Body of pancreas (tissue), 4 donors: Measurements from ENCODE around the gene PLOD2. TPM values are rescaled to one million over a fixed set of nuclear protein-coding genes. Genes with fewer than 3 reads are reported as not detected.
A peak's percentile ranks its signal among the peaks of the same experiment; 100 is the strongest.

Experiments
- ATAC-seq: fragments of 150-250 bp; one replicate; pipeline ENCODE4 v1.9.1; 2016
- DNase-seq, 4 donors: peaks; one replicate each; pipeline ENCODE4 v3.0.0-alpha.2; 2019
- H3K27ac ChIP-seq, 4 donors: fragments of 200-600 bp; sonication (generic); 1 replicate in 3 of 4; 2 replicates in 1 of 4; pipeline versions ENCODE4 v1.5.1 to v1.6.1; 2016 to 2019; ENCODE audit warnings: mild to moderate bottlenecking in 1 of 4, mixed read lengths in 1 of 4, moderate library complexity in 1 of 4
- H3K27me3 ChIP-seq, 2 donors: fragments of 200-600 bp; sonication (generic); one replicate each; pipeline ENCODE4 v1.6.0; 2016; ENCODE audit warnings: mild to moderate bottlenecking in 1 of 2
- H3K36me3 ChIP-seq, 2 donors: fragments of 200-600 bp; sonication (generic); replicated peaks in 1 of 2; 2 replicates each; pipeline ENCODE4 v1.5.1; 2016; ENCODE audit warnings: low read depth in 2 of 2; ENCODE audit not compliant: insufficient read depth in 1 of 2
- H3K4me1 ChIP-seq: fragments of 200-600 bp; sonication (generic); one replicate; pipeline ENCODE4 v1.6.0; 2016
- H3K4me3 ChIP-seq, 2 donors: fragments of 200-600 bp; sonication (generic); 1 replicate in 1 of 2; 2 replicates in 1 of 2; pipeline ENCODE4 v1.5.1; 2016 to 2019
- H3K9me3 ChIP-seq, 3 donors: fragments of 200-600 bp; sonication (generic); 1 replicate in 2 of 3; 2 replicates in 1 of 3; pipeline ENCODE4 v1.5.1; 2016
- CTCF ChIP-seq, 7 experiments: fragments of 450-650 bp in 4 of 7; fragments of 200-600 bp in 3 of 7; sonication (generic) in 3 of 7; IDR thresholded peaks; one replicate each; pipeline ENCODE4 v1.5.1; 2016 to 2019; ENCODE audit warnings: antibody characterized with exemption in 7 of 7
- POLR2A ChIP-seq, 3 donors: fragments of 450-650 bp; IDR thresholded peaks; one replicate each; pipeline ENCODE4 v1.6.1; 2016; ENCODE audit warnings: antibody characterized with exemption in 3 of 3, mild to moderate bottlenecking in 2 of 3
- WGBS, 2 donors: methylation state at CpG; one replicate each; pipeline ENCODE4 v1.1.5; 2017; 5-methylcytosine and 5-hydroxymethylcytosine counted together
- intact Hi-C: fragments of 100-400 bp; cut with DNase I; formaldehyde crosslinking; loops from one replicate; pipeline ENCODE4 v1.15.1; 2023
- total RNA-seq, 2 donors: library from RNA; depleted of rRNA; stranded (reverse); fragments of >200 nt; gene quantifications; one replicate each; pipeline ENCODE4 v1.1.0, GENCODE V29; 2016

The PLOD2 gene
- total RNA-seq, 2 donors from 2014 or later, result 16.8 to 24.4 TPM

GRCh38 chr3:146164971-146165769, 4.2 kb upstream of the PLOD2 start:
- Histone ChIP-seq H3K9me3 (no peaks in the 10 kb centered on the region), H3K4me1 (peaks cover 38% of the 10 kb centered on the region), H3K27me3 (no peaks in the 10 kb centered on the region), H3K4me3 (no peak overlapping the region), H3K27ac (no peak overlapping the region), H3K36me3 (no peaks in the 10 kb centered on the region)
- 76 to 91% methylated on average over 7 of the region's 7 CpGs for WGBS, 2 donors
- ATAC-seq, result no peak
- TF ChIP-seq CTCF (IDR thresholded peaks at IDR 0.05), result no peak
- no peak for TF ChIP-seq POLR2A (IDR thresholded peaks at IDR 0.05)
- intact Hi-C loops, result no loop called here
- no peak for DNase-seq

DNA sequence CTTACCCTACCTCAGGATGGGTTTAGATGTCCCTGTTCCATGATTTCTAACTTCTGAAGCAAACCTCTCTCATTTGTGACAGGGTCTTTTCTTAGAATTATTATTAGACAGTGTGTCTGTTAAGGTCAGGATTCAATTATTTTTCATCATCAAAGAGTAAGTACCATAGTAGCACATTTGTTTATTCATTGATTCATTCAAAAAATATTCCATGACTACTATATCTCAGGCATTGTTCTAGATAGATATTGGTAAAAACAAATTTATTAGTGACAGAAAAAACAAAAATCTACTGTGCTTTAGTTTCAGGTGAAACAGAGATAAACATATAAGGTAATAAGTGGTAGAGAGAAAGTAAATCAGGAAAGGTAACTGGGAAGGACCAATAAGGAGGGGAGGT, 3.5 kb upstream of the PLOD2 start:
- no peak overlapping the region for H3K27ac ChIP-seq
- ATAC-seq, result no peak
- TF ChIP-seq CTCF (IDR thresholded peaks at IDR 0.05) (no peak), POLR2A (IDR thresholded peaks at IDR 0.05) (no peak)
- intact Hi-C loops, result no loop called here
- H3K9me3 ChIP-seq, result no peaks in the 10 kb centered on the region
- H3K4me1 ChIP-seq, result peaks cover 38% of the 10 kb centered on the region
- no peak for DNase-seq
- no peaks in the 10 kb centered on the region for H3K36me3 ChIP-seq
- H3K4me3 ChIP-seq, result no peak overlapping the region
- H3K27me3 ChIP-seq, result no peaks in the 10 kb centered on the region

DNA sequence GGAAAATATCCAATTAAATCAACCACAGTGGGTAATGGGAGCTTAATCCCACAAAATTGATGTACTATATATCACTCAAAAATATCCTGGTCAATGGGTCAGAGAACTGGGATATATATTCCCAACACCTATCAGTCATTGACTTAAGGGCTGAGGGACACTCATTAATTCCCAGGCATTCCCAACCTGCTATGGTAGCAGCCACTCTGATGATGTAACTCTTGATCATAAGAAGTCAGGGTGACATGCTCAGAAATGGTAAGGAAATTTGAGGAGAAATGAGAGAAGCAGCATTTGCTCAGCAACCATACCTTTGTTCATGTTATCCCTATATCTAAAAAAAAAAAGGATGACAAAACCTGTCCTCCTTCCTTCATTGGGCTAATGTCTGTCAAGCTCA, 3.1 kb upstream of the PLOD2 start:
- peaks cover 41% of the 10 kb centered on the region for H3K4me1 ChIP-seq
- no peak overlapping the region for H3K27ac ChIP-seq
- TF ChIP-seq CTCF (IDR thresholded peaks at IDR 0.05), result no peak
- no peak for TF ChIP-seq POLR2A (IDR thresholded peaks at IDR 0.05)
- H3K4me3 ChIP-seq, result no peak overlapping the region
- intact Hi-C loops, result no loop called here
- H3K27me3 ChIP-seq, result no peaks in the 10 kb centered on the region
- H3K9me3 ChIP-seq, result no peaks in the 10 kb centered on the region
- DNase-seq, result no peak
- ATAC-seq, result no peak
- H3K36me3 ChIP-seq, result no peaks in the 10 kb centered on the region

- no peak for ATAC-seq
- no peaks in the 10 kb centered on the region for H3K27me3 ChIP-seq
- H3K27ac ChIP-seq, result no peak overlapping the region
- H3K36me3 ChIP-seq, result no peaks in the 10 kb centered on the region
- DNase-seq, result no peak
- no peaks in the 10 kb centered on the region for H3K9me3 ChIP-seq
- H3K4me1 ChIP-seq, result peaks cover 45% of the 10 kb centered on the region
- H3K4me3 ChIP-seq, result no peak overlapping the region
- WGBS, 2 donors, result 57 to 61% methylated on average over 2 of the region's 2 CpGs
- TF ChIP-seq POLR2A (IDR thresholded peaks at IDR 0.05) (no peak), CTCF (IDR thresholded peaks at IDR 0.05) (peak in 5 of 7 experiments; percentile 15 to 53 (median 36))
- intact Hi-C loops, result no loop called here
These were observed 2.6 kb upstream of the PLOD2 start for GRCh38 chr3:146163584-146163983.

GRCh38 chr3:146162561-146162960, 1.6 kb upstream of the PLOD2 start:
- ATAC-seq, result no peak
- WGBS, 2 donors, result 51 to 80% methylated on average over 2 of the region's 2 CpGs

More at GRCh38 chr3:146162561-146162960, 1.6 kb upstream of the PLOD2 start:
- Histone ChIP-seq H3K4me1 (peaks cover 55% of the 10 kb centered on the region), H3K9me3 (no peaks in the 10 kb centered on the region), H3K36me3 (no peaks in the 10 kb centered on the region), H3K27me3 (no peaks in the 10 kb centered on the region), H3K4me3 (no peak overlapping the region), H3K27ac (peak overlapping the region in 2 of 4 donors; percentile 97 to 98)
- intact Hi-C loops, result no loop called here
- TF ChIP-seq POLR2A (IDR thresholded peaks at IDR 0.05) (no peak), CTCF (IDR thresholded peaks at IDR 0.05) (no peak)
- DNase-seq, result peak in 2 of 4 donors; percentile 8 to 22
